HAP-1 (cell line): ENCODE measurements around the gene SLC8A1.

Experiments used
- DNase-seq, 2 experiments: peaks; one replicate each; pipeline ENCODE4 v3.0.0-alpha.2; 2016 to 2020; ENCODE audit warnings: low spot score in 2 of 2
- H3K27me3 ChIP-seq: fragments of 250-450 bp; sonication (Bioruptor Pico); 2 replicates; pipeline ENCODE4 v1.5.1; 2020; ENCODE audit warnings: low read depth, mild to moderate bottlenecking, moderate library complexity
- H3K36me3 ChIP-seq: fragments of 250-450 bp; sonication (Bioruptor Pico); replicated peaks from 2 replicates; pipeline ENCODE4 v1.5.1; 2020; ENCODE audit warnings: mild to moderate bottlenecking
- H3K4me1 ChIP-seq: fragments of 250-450 bp; sonication (Bioruptor Pico); 2 replicates; pipeline ENCODE4 v1.5.1; 2020; ENCODE audit warnings: mild to moderate bottlenecking
- H3K4me3 ChIP-seq: fragments of 250-450 bp; sonication (Bioruptor Pico); 2 replicates; pipeline ENCODE4 v1.5.1; 2020; ENCODE audit warnings: mild to moderate bottlenecking, moderate library complexity
- H3K9me3 ChIP-seq: fragments of 250-450 bp; sonication (Bioruptor Pico); 2 replicates; pipeline ENCODE4 v1.5.1; 2020; ENCODE audit warnings: mild to moderate bottlenecking, moderate library complexity
- in situ Hi-C: fragments of 300-500 bp; cut with MboI; formaldehyde crosslinking; loops from 3 replicates; pipeline ENCODE4 v1.14.3; 2020; ENCODE audit warnings: low sequenced_read_pairs, inconsistent platforms, mixed read lengths

Gene SLC8A1

DNA sequence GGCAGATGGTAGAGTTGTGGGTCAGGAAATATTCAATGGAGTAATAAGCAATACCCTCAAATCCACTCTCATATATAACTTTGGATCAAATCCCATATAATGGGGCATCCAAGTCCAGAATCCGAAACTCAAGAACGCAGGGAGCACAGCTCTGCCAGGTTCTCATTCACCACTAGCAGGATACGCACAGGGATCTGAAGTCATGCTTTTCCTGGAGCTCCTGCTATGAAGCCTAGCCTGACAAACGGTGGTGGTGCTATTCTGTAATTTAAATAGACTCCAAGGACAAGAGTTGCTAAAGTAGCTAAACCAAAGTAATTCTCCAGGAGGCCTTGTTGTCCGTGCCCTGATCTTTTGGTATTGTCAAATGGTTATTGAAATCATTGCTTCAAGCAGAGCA, 264.8 kb downstream of the SLC8A1 start:
- H3K9me3 ChIP-seq: no peaks in the 10 kb centered on the region
- H3K4me3 ChIP-seq: no peak overlapping the region
- H3K27me3 ChIP-seq: no peaks in the 10 kb centered on the region
- in situ Hi-C loops: no loop called here
- H3K4me1 ChIP-seq: peaks cover 4% of the 10 kb centered on the region
- no peak for DNase-seq
- no peaks in the 10 kb centered on the region for H3K36me3 ChIP-seq

DNA sequence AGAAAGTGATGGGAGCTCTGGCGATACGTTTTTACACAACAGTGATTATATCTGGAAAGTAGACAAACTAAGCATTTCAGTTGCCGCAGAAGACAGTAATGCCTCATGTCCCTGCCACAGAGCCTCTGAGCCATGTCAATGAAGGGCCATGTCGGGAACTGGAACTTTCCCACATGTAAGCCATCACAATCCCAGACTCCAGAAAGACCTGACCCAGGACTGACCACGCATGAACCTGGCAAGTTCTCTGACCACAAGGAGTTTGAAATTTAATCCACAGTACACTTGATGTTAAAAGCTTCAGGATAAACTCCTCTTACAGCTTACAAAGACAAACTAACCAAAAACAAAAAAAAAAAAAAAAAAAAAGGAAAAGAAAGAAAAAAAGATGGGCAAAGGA, 267.3 kb downstream of the SLC8A1 start:
- H3K9me3 ChIP-seq: no peaks in the 10 kb centered on the region
- DNase-seq: no peak
- no peak overlapping the region for H3K4me3 ChIP-seq
- H3K4me1 ChIP-seq: peaks cover 4% of the 10 kb centered on the region; the same call in 1 of the 2 replicates
- no peaks in the 10 kb centered on the region for H3K36me3 ChIP-seq
- in situ Hi-C loops: no loop called here
- H3K27me3 ChIP-seq: no peaks in the 10 kb centered on the region

DNA sequence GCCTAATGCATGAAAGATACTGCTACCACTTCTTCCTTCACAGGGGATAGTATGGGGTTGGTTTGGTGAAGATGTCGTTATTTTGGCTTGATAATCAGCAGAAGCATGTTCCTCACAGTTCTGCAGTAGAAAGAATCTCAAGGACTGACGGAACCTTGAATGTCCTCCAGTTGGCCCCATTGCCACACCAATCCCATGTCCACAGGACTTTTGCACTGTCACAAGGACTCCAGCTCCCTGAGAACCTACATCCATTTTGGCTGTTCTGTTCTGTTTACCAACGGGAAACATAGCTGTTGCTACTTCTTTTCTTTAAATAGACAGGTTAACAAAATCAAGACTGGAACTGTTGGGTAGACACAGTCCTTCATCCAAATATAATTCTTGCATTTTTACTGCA, 270.0 kb downstream of the SLC8A1 start:
- Histone ChIP-seq H3K4me1 (peaks cover 4% of the 10 kb centered on the region; the same call in 1 of the 2 replicates), H3K4me3 (no peak overlapping the region), H3K9me3 (no peaks in the 10 kb centered on the region), H3K36me3 (no peaks in the 10 kb centered on the region), H3K27me3 (no peaks in the 10 kb centered on the region)
- no peak for DNase-seq
- in situ Hi-C loops: no loop called here

DNA sequence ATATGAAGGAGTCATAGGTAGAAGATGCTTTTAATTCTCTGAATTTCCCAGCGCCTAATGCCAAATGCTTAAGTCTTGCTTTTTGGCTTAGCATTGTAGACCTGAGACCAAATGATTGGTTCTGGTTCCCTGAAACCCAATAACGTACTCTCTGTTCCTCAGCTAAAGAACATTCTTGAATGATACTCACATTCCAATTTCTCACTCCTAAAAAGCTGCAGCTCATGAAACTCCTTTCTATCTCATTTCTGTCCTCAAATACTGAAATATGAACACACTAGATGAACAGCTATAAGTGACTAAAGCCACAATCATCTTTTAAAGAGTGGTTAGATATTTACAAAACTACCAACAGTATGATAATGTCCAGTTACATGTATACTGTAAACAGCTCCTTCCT, 272.1 kb downstream of the SLC8A1 start:
- Histone ChIP-seq H3K4me3 (no peak overlapping the region), H3K9me3 (no peaks in the 10 kb centered on the region), H3K36me3 (no peaks in the 10 kb centered on the region), H3K27me3 (no peaks in the 10 kb centered on the region), H3K4me1 (peaks cover 4% of the 10 kb centered on the region; the same call in 1 of the 2 replicates)
- no peak for DNase-seq
- in situ Hi-C loops: no loop called here

DNA sequence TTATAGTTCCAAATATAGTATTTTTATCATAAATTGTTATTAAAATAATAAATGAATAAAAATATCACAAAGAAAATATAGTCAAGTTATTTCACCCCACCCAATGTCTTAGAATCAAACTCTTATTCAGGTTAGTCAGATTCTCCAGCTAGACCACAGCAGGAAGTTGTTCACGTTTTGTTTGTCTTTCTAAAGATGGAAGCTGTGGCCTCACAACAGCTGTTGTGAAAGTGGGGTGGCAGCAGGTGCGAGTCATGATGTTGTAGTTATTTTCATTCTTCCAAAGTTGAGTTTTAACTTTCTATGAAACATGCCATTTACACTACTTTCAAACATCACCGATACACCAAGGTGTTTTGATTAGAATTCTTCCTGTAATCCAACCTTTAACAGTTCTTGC, 272.9 kb downstream of the SLC8A1 start:
- Histone ChIP-seq H3K27me3 (no peaks in the 10 kb centered on the region), H3K9me3 (no peaks in the 10 kb centered on the region), H3K4me1 (peaks cover 4% of the 10 kb centered on the region; the same call in 1 of the 2 replicates), H3K36me3 (no peaks in the 10 kb centered on the region), H3K4me3 (no peak overlapping the region)
- in situ Hi-C loops: no loop called here
- DNase-seq: no peak

DNA sequence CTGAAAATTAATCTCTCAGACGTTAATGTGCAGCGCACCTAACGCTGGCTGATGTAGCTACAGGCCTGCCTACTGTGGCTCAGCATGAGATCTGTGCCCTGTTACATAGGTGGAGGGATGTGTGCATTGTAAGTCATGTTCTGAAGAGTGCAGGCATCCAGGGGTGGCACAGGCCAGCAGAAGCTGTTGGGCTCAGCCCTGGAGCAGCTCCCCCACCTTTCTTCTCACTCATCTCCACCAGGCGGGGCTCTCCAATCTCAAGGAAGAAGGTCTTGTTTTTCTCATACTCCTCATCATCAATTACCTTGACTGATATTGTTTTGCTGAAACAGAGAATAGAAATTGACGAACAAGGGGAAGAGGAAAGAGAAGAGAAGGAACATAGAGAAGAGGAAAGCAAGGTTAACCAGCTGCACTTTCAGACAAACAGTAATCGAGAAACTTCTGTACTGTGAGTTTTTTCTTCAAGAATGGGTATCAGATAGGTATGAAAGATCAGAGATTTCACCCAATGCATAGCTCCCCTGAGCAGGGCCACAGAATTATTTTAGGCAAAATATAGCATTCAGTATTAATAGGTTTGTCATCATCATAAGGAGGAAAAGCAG, 273.6 kb downstream of the SLC8A1 start:
- H3K4me3 ChIP-seq: no peak overlapping the region
- in situ Hi-C loops: no loop called here
- peaks cover 4% of the 10 kb centered on the region; the same call in 1 of the 2 replicates for H3K4me1 ChIP-seq
- H3K27me3 ChIP-seq: no peaks in the 10 kb centered on the region
- no peak for DNase-seq
- H3K36me3 ChIP-seq: no peaks in the 10 kb centered on the region
- no peaks in the 10 kb centered on the region for H3K9me3 ChIP-seq

DNA sequence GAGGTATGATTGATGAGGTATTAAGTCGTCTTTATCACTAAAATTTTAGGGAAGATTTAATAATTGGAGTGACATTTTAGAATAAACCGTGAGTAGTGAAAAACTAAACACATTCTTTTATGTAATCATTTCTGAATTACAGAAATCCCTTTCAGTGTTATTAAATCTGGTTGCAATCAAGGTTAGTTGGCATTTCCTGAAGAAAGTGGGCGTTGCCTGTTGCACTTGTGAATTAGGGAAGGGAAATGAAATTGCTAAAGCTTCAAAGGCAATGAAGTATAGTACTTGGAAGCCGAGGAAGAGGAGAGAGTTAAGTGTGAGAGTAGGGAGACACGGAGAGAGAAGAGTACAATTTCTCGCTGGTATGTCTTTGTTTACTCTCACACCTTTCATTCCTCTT, 274.5 kb downstream of the SLC8A1 start:
- H3K4me1 ChIP-seq: no peaks in the 10 kb centered on the region; the same call in 1 of the 2 replicates
- no peak for DNase-seq
- H3K9me3 ChIP-seq: no peaks in the 10 kb centered on the region
- H3K4me3 ChIP-seq: no peak overlapping the region
- in situ Hi-C loops: no loop called here
- no peaks in the 10 kb centered on the region for H3K36me3 ChIP-seq
- H3K27me3 ChIP-seq: no peaks in the 10 kb centered on the region

DNA sequence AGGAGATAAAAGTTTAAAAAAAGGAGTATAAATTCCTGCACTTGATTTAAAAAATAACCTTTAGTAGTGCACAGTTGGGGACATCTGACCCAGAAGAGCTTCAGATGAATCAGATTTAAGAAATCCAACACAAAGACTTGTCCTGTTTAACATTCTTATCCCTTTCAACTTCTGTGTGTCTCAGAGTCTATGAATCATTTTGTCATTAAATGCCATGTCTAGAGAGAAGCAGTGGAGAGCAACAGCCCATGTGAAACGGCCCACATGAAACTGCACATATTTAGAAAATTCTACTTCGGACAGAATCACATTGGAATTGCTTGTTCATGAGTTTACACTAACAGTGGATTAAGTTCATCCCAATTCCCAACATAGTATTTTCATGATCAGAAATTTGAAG, 278.6 kb downstream of the SLC8A1 start:
- Histone ChIP-seq H3K36me3 (no peaks in the 10 kb centered on the region), H3K4me1 (no peaks in the 10 kb centered on the region), H3K27me3 (no peaks in the 10 kb centered on the region), H3K9me3 (no peaks in the 10 kb centered on the region), H3K4me3 (no peak overlapping the region)
- no peak for DNase-seq
- in situ Hi-C loops: no loop called here

DNA sequence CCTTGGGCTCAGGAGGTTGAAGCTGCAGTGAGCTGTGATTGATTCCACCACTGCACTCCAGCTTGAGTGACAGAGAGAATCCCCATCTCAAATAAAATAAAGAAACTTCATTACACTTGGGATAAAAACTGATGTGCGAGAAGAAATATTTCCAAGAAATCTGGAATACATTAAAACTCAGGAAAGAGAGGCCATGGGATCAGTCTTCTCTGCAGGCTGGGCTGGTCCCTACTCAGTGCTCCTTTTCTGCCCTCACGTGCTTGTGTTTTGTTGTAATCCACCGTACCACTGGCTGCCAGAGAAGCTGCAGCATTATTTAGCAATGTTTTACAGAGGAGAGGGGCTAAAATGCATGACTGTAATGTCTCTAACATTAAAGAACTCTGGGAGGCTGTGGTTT, 282.0 kb downstream of the SLC8A1 start:
- H3K4me1 ChIP-seq: no peaks in the 10 kb centered on the region
- H3K9me3 ChIP-seq: no peaks in the 10 kb centered on the region
- no peaks in the 10 kb centered on the region for H3K27me3 ChIP-seq
- no peak for DNase-seq
- H3K36me3 ChIP-seq: no peaks in the 10 kb centered on the region
- in situ Hi-C loops: no loop called here
- H3K4me3 ChIP-seq: no peak overlapping the region

DNA sequence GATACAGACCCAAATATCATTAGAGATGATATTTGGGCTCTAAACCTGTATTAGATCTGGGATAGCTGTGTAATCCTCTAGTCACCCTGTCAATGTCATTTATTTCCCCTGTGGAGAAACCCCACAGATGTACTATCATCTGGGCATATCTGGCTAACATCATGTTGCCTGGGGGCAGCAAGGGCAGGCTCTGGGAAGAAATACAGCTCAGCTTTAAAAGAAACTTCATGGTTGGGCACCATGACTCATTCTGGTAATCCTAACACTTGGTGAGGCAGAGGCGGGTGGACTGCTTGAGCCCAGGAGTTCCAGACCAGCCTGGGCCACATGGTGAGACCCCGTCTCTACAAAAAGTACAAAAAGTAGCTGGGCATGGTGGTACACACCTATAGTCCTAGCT, 282.5 kb downstream of the SLC8A1 start:
- no peak for DNase-seq
- H3K27me3 ChIP-seq: no peaks in the 10 kb centered on the region

DNA sequence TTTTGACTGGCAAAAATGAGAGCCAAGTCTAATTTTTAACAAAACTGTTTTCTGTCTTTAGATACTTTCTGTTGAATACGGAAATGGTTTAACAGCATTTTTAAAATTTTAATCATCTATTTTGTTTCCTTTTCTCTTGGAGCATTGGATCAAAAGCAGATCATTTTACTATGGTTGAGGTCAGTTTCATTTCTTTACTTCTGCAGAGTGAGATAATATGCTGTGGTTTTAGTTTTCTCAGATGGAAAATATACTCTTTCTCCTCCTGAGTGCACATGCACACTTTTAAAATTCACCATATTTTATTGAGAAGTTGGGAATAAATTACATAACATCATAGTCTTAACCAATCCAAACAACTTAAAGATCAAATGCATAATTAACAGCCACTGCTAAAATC, 283.3 kb downstream of the SLC8A1 start:
- no peak for DNase-seq
- no peaks in the 10 kb centered on the region for H3K4me1 ChIP-seq
- H3K4me3 ChIP-seq: no peak overlapping the region
- H3K9me3 ChIP-seq: no peaks in the 10 kb centered on the region
- H3K27me3 ChIP-seq: no peaks in the 10 kb centered on the region
- in situ Hi-C loops: no loop called here
- H3K36me3 ChIP-seq: no peaks in the 10 kb centered on the region

More for the DNA sequence above, 282.5 kb downstream of the SLC8A1 start:
- in situ Hi-C loops: no loop called here
- H3K4me3 ChIP-seq: no peak overlapping the region
- H3K4me1 ChIP-seq: no peaks in the 10 kb centered on the region
- no peaks in the 10 kb centered on the region for H3K9me3 ChIP-seq
- H3K36me3 ChIP-seq: no peaks in the 10 kb centered on the region

DNA sequence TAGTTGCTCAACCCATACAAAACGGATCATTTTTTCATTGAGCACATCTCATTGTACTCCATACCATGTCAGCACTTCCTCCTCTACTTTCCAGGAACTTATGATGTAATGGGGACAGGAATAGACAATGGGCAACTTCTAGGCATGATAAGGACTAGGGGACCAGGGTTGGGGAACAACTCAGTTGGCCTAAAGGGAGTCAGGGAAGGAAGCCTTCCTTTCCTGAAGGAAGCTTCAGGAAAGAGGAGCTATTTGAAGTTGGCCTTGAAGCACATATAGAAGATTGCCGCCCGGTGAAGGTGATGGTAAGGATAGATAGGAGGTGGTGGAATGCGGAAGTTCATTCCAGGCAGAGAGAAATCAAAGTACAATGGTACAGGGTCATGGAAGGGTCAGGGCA, 283.9 kb downstream of the SLC8A1 start:
- no peaks in the 10 kb centered on the region for H3K9me3 ChIP-seq
- H3K4me1 ChIP-seq: no peaks in the 10 kb centered on the region
- H3K36me3 ChIP-seq: no peaks in the 10 kb centered on the region
- in situ Hi-C loops: no loop called here
- no peak overlapping the region for H3K4me3 ChIP-seq
- H3K27me3 ChIP-seq: no peaks in the 10 kb centered on the region
- no peak for DNase-seq

GRCh38 chr2:40166006-40166405, 285.9 kb downstream of the SLC8A1 start:
- in situ Hi-C loops: no loop called here
- Histone ChIP-seq H3K4me3 (no peak overlapping the region), H3K9me3 (no peaks in the 10 kb centered on the region), H3K27me3 (no peaks in the 10 kb centered on the region), H3K36me3 (no peaks in the 10 kb centered on the region), H3K4me1 (no peaks in the 10 kb centered on the region)
- DNase-seq: no peak

GRCh38 chr2:40165509-40165844, 286.4 kb downstream of the SLC8A1 start:
- Histone ChIP-seq H3K9me3 (no peaks in the 10 kb centered on the region), H3K4me3 (no peak overlapping the region), H3K4me1 (no peaks in the 10 kb centered on the region), H3K36me3 (no peaks in the 10 kb centered on the region), H3K27me3 (no peaks in the 10 kb centered on the region)
- DNase-seq: no peak
- in situ Hi-C loops: no loop called here
